ENCODE data around the gene CDH23. TPM values are rescaled to one million over a fixed set of nuclear protein-coding genes. Genes with fewer than 3 reads are reported as not detected.

The CDH23 gene
- total and polyA plus RNA-seq, 2 donors from 2014 or later: 1.1 to 6.4 TPM

DNA sequence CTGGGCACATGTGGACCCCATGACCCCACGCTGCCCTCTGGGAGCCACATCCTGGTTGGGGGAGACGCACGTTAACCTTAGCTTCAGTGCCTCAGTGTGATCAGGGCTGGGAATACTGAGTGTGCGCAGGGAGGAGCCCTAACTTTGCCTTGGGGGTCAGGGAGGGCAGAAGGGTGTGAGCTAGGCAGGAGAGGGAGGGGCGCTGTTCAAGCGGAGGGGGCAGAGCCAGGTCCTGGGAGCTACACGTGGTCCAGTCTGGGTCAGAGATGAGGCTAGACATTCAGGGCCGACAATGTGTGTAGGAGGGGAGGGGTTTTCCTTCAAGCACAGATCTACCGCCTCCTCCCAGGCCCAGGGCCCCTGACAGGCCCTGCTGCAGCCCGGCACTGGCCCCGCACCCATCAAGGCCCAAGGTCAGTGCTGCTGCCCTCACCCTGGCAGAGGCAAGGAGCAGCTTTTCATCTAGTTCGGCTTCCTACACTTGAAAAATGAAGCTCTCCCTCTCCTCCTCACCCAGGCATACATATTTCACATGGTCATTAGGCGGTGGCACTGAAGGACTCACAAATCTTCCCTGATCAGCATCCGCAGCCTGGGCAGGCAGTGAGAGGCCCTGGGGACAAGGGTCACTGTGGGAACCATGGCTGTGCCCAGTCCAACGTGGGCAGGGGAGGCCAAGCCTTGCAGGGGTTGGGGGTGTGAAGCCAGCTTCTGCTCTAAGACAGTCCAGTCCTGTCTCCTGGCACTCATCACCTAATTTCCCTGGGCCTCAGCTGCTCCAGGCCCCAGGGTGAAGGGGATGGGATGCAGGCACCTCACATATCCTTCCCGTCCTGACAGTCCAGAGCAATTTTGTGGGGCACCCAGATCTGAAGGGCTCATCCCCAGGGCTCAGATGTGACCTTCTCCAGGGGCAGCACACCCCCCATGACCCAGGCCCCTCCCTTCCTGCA lies 275.6 kb downstream of the CDH23 start:
- TF ChIP-seq, protein P1, sequence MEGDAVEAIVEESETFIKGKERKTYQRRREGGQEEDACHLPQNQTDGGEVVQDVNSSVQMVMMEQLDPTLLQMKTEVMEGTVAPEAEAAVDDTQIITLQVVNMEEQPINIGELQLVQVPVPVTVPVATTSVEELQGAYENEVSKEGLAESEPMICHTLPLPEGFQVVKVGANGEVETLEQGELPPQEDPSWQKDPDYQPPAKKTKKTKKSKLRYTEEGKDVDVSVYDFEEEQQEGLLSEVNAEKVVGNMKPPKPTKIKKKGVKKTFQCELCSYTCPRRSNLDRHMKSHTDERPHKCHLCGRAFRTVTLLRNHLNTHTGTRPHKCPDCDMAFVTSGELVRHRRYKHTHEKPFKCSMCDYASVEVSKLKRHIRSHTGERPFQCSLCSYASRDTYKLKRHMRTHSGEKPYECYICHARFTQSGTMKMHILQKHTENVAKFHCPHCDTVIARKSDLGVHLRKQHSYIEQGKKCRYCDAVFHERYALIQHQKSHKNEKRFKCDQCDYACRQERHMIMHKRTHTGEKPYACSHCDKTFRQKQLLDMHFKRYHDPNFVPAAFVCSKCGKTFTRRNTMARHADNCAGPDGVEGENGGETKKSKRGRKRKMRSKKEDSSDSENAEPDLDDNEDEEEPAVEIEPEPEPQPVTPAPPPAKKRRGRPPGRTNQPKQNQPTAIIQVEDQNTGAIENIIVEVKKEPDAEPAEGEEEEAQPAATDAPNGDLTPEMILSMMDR (IDR thresholded peaks at IDR 0.05; ENCODE audit: borderline replicate concordance, extremely low read depth, insufficient read depth): no peak
- no peak overlapping the region for H3K27ac ChIP-seq (ENCODE audit: low read depth in 2 of 2, low read length in 2 of 2)
- no peak for DNase-seq
- H3K4me1 ChIP-seq (ENCODE audit: control insufficient read depth in 2 of 3, insufficient read depth in 2 of 3, low read depth in 1 of 3, low read length in 3 of 3): no peaks in the 10 kb centered on the region
- no peak overlapping the region for H3K4me3 ChIP-seq (ENCODE audit: low read length in 3 of 3)
- H3K9me3 ChIP-seq (ENCODE audit: control insufficient read depth in 2 of 3, insufficient read depth in 1 of 3, low read length in 3 of 3): no peaks in the 10 kb centered on the region
- H3K9ac ChIP-seq (ENCODE audit: low read length in 3 of 3): no peak overlapping the region
- no peak for FAIRE-seq
- no peaks in the 10 kb centered on the region for H3K36me3 ChIP-seq (ENCODE audit: control insufficient read depth in 2 of 3, insufficient read depth in 3 of 3, low read length in 3 of 3)
- H3K27me3 ChIP-seq (ENCODE audit: control insufficient read depth, insufficient read depth, low read length): no peaks in the 10 kb centered on the region
- intact Hi-C loops (cut with DNase I): no loop called here

DNA sequence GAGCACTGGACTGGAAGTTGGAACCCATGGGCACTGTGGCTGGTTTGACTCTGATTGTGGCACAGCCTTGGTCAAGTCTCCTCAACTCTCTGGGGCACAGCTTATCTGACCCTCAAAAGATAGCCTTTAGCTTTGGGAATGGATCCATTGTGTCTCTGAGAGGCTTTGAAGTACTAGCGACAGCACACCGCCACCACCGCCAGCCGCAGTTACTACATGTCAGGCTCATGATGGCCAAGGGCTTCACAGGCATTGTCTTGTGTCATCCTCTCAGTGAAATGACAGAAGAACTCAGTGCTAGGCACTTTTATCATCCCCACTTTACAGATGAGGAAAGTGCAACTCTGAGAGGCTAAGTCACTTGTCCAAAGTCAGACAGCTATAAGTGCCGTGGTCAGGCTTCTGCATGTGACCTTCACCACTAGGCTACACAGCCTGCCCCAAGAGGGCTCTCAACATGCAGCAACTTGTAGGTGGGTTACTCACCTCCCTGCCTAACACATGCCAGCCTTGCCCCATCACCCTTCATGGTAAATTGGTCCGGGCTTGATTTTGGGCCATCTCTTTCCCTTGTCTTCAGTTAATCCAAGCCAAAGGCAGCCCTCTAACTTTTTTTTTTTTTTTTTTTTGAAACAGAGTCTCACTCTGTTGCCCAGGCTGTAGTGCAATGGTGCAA lies 278.7 kb downstream of the CDH23 start:
- no peaks in the 10 kb centered on the region for H3K36me3 ChIP-seq (ENCODE audit: control insufficient read depth in 2 of 3, insufficient read depth in 3 of 3, low read length in 3 of 3)
- FAIRE-seq: no peak
- no peaks in the 10 kb centered on the region for H3K9me3 ChIP-seq (ENCODE audit: control insufficient read depth in 2 of 3, insufficient read depth in 1 of 3, low read length in 3 of 3)
- no peaks in the 10 kb centered on the region for H3K27me3 ChIP-seq (ENCODE audit: control insufficient read depth, insufficient read depth, low read length)
- H3K4me3 ChIP-seq (ENCODE audit: low read length in 3 of 3): no peak overlapping the region
- DNase-seq: no peak
- intact Hi-C loops (cut with DNase I): no loop called here
- H3K9ac ChIP-seq (ENCODE audit: low read length in 3 of 3): no peak overlapping the region
- H3K4me1 ChIP-seq (ENCODE audit: control insufficient read depth in 2 of 3, insufficient read depth in 2 of 3, low read depth in 1 of 3, low read length in 3 of 3): no peaks in the 10 kb centered on the region
- H3K27ac ChIP-seq (ENCODE audit: low read depth in 2 of 2, low read length in 2 of 2): no peak overlapping the region
- TF ChIP-seq, protein P1 (IDR thresholded peaks at IDR 0.05; ENCODE audit: borderline replicate concordance, extremely low read depth, insufficient read depth): no peak

DNA sequence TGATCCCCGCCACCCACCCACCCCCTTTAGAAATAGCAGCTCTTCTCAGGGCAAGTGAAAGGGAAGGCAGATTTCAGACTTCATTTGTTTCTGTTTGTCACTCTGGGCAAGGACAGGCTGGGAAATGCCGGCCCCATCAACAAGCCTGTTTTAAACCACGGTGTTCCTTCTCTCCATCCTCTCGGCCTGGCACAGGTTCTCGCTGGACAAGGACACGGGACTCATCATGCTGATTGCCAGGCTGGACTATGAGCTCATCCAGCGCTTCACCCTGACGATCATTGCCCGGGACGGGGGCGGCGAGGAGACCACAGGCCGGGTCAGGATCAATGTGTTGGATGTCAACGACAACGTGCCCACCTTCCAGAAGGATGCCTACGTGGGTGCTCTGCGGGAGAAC lies 280.5 kb downstream of the CDH23 start:
- H3K27ac ChIP-seq (ENCODE audit: low read depth in 2 of 2, low read length in 2 of 2): no peak overlapping the region
- no peaks in the 10 kb centered on the region for H3K36me3 ChIP-seq (ENCODE audit: control insufficient read depth in 2 of 3, insufficient read depth in 3 of 3, low read length in 3 of 3)
- no peak for DNase-seq
- H3K4me3 ChIP-seq (ENCODE audit: low read length in 3 of 3): no peak overlapping the region
- H3K9me3 ChIP-seq (ENCODE audit: control insufficient read depth in 2 of 3, insufficient read depth in 1 of 3, low read length in 3 of 3): no peaks in the 10 kb centered on the region
- no peaks in the 10 kb centered on the region for H3K4me1 ChIP-seq (ENCODE audit: control insufficient read depth in 2 of 3, insufficient read depth in 2 of 3, low read depth in 1 of 3, low read length in 3 of 3)
- intact Hi-C loops (cut with DNase I): no loop called here
- TF ChIP-seq, protein P1 (IDR thresholded peaks at IDR 0.05; ENCODE audit: borderline replicate concordance, extremely low read depth, insufficient read depth): no peak
- H3K9ac ChIP-seq (ENCODE audit: low read length in 3 of 3): no peak overlapping the region
- no peaks in the 10 kb centered on the region for H3K27me3 ChIP-seq (ENCODE audit: control insufficient read depth, insufficient read depth, low read length)
- no peak for FAIRE-seq

Data from kidney (tissue), 14 donors.